Nucleus accumbens (tissue), 56 donors: Measurements from ENCODE around the gene IGFBP1.
"Not testable (repeated sequence)": the region's sequence is repeated elsewhere in the genome, so short reads cannot be mapped to it uniquely, and the experiment has no call there.

Source experiments
- DNase-seq, 56 donors: peaks; one replicate each; lab custom pipeline; 2025; lab: John Stamatoyannopoulos, UW

The IGFBP1 gene

GRCh38 chr7:45924283-45924682, 36.0 kb downstream of the IGFBP1 start:
- no peak for DNase-seq

- no peak for DNase-seq
These were observed 39.4 kb downstream of the IGFBP1 start for GRCh38 chr7:45927721-45928120.

- no peak for DNase-seq
These were observed 42.7 kb downstream of the IGFBP1 start for GRCh38 chr7:45930967-45931366.

GRCh38 chr7:45937301-45937700, 49.0 kb downstream of the IGFBP1 start:
- no peak for DNase-seq

- DNase-seq, result no peak
These were observed 49.6 kb downstream of the IGFBP1 start for GRCh38 chr7:45937862-45938261.

- DNase-seq, result no peak
These were observed 50.5 kb downstream of the IGFBP1 start for GRCh38 chr7:45938626-45939302.

- DNase-seq, result no peak
These were observed 51.3 kb downstream of the IGFBP1 start for GRCh38 chr7:45939574-45939973.

GRCh38 chr7:45940237-45940781, 52.0 kb downstream of the IGFBP1 start:
- not testable (repeated sequence) for DNase-seq

GRCh38 chr7:45940939-45941338, 52.7 kb downstream of the IGFBP1 start:
- DNase-seq, result no peak
